Panc1 (cell line): ENCODE results near the gene IKZF3. TPM values are rescaled to one million over a fixed set of nuclear protein-coding genes. Genes with fewer than 3 reads are reported as not detected.
A peak's percentile ranks its signal among the peaks of the same experiment; 100 is the strongest.

Experiments
- ATAC-seq: fragments of 200-7000 bp; cut with Tn5 transposase; 2 replicates; pipeline ENCODE4 v1.9.1; 2020; ENCODE audit warnings: mild to moderate bottlenecking, moderate library complexity
- Bru-seq: library from RNA; stranded (reverse); fragments of 400-500 nt; gene quantifications from one replicate; lab custom pipeline; 2021; lab: Mats Ljungman, UMichigan
- BruChase-seq, 2 experiments: library from RNA; stranded (reverse); fragments of 400-500 nt; gene quantifications; one replicate each; lab custom pipeline; 2021; lab: Mats Ljungman, UMichigan
- BruUV-seq: library from RNA; stranded (reverse); fragments of 400-500 nt; replicated peaks from 2 replicates; lab custom pipeline; 2021; lab: Mats Ljungman, UMichigan
- CTCF ChIA-PET: fragments of 300-600 bp; sonication (Branson Sonifier 250); formaldehyde crosslinking; loops from one replicate; lab custom pipeline; 2022; ENCODE audit warnings: antibody characterized with exemption; lab: Charles Lee
- POLR2A ChIA-PET: fragments of 300-600 bp; sonication (Branson Sonifier 250); formaldehyde crosslinking; loops from one replicate; lab custom pipeline; 2022; ENCODE audit warnings: antibody characterized with exemption; lab: Charles Lee
- DNase-seq: peaks from one replicate; pipeline ENCODE4 v3.0.0-alpha.2; 2010; ENCODE audit warnings: low read depth, low spot score
- H3K27ac ChIP-seq: 2 replicates; pipeline ENCODE4 v1.5.1; 2011; ENCODE audit warnings: mild to moderate bottlenecking, low read length, inconsistent platforms
- H3K27me3 ChIP-seq: fragments of 200-500 bp; sonication (Bioruptor generic); 2 replicates; pipeline ENCODE4 v1.6.0; 2014; ENCODE audit warnings: low read length, inconsistent platforms; ENCODE audit not compliant: control insufficient read depth, insufficient read depth
- H3K36me3 ChIP-seq: fragments of 200-500 bp; sonication (Bioruptor generic); 2 replicates; pipeline ENCODE4 v1.5.1; 2014; ENCODE audit warnings: inconsistent platforms, mild to moderate bottlenecking, low read length, moderate library complexity; ENCODE audit not compliant: control insufficient read depth, insufficient read depth
- H3K4me1 ChIP-seq: 2 replicates; pipeline ENCODE4 v1.5.1; 2011; ENCODE audit warnings: inconsistent platforms, mild to moderate bottlenecking, low read length, moderate library complexity; ENCODE audit not compliant: control insufficient read depth, insufficient read depth
- H3K4me3 ChIP-seq, 2 experiments: 2 replicates each; pipeline ENCODE4 v1.5.1; 2011 to 2012; ENCODE audit warnings: low read depth in 2 of 2, low read length in 2 of 2, mild to moderate bottlenecking in 2 of 2, inconsistent platforms in 1 of 2, moderate library complexity in 1 of 2
- H3K9me3 ChIP-seq: fragments of 200-500 bp; sonication (Bioruptor generic); 2 replicates; pipeline ENCODE4 v1.5.1; 2014; ENCODE audit warnings: low read depth, mild to moderate bottlenecking, inconsistent platforms, low read length, moderate library complexity; ENCODE audit not compliant: control insufficient read depth, insufficient read depth
- CTCF ChIP-seq: fragments of 450-650 bp; IDR thresholded peaks from 2 replicates; pipeline ENCODE4 v1.5.1; 2017; ENCODE audit warnings: mild to moderate bottlenecking
- POLR2AphosphoS5 ChIP-seq: IDR thresholded peaks from 2 replicates; pipeline ENCODE4 v1.6.1; 2012; ENCODE audit warnings: mild to moderate bottlenecking, low read depth, low read length, moderate library complexity
- REST ChIP-seq, 2 experiments: IDR thresholded peaks; 2 replicates each; pipeline ENCODE4 v1.6.1; 2011 to 2012; ENCODE audit warnings: low read depth in 2 of 2, control low read depth in 1 of 2, low read length in 1 of 2, mild to moderate bottlenecking in 1 of 2, moderate library complexity in 1 of 2; ENCODE audit not compliant: insufficient read depth in 1 of 2
- SIN3A ChIP-seq: IDR thresholded peaks from 2 replicates; pipeline ENCODE4 v1.6.1; 2012; ENCODE audit warnings: low read depth, mild to moderate bottlenecking, low read length, moderate library complexity, borderline replicate concordance; ENCODE audit not compliant: insufficient read depth
- TCF7L2 ChIP-seq: IDR thresholded peaks from 2 replicates; pipeline ENCODE4 v1.6.1; 2011; ENCODE audit warnings: mild to moderate bottlenecking, low read depth, low read length, inconsistent platforms
- in situ Hi-C: cut with HindIII; loops from 2 replicates; pipeline ENCODE4 v1.10.0; 2016; ENCODE audit warnings: low sequenced_read_pairs, low pct_unique_long_range_greater_than_20kb
- intact Hi-C: fragments of 100-400 bp; cut with micrococcal nuclease; formaldehyde crosslinking; loops from one replicate; pipeline ENCODE4 v1.10.0; 2022; ENCODE audit not compliant: unreplicated experiment
- long read RNA-seq: library from polyadenylated mRNA; unstranded; transcript quantifications from one replicate; pipeline ENCODE4 v2.0.0, GENCODE V29; 2021; ENCODE audit not compliant: unreplicated experiment
- polyA plus RNA-seq: library from polyadenylated mRNA; unstranded; fragments of >200 nt; gene quantifications from one replicate; pipeline ENCODE4 v1.2.1, GENCODE V29; 2012; ENCODE audit warnings: missing spikeins; ENCODE audit not compliant: insufficient read length
- total RNA-seq: library from RNA; stranded (reverse); gene quantifications from one replicate; pipeline ENCODE4 v1.2.1, GENCODE V29; 2021; ENCODE audit not compliant: unreplicated experiment

Gene IKZF3
- total RNA-seq (0.59 TPM), Bru-seq, nascent RNA (percentile 24 among the genes with signal in this experiment), BruChase-seq, experiment 1, labeled RNA remaining after a 2-hour chase (percentile 20 among the genes with signal in this experiment), BruChase-seq, experiment 2, labeled RNA remaining after a 6-hour chase (percentile 23 among the genes with signal in this experiment)
- 0.15 TPM for polyA plus RNA-seq
- long read RNA-seq, result 0 reads

- DNase-seq (no peak), ATAC-seq (peak; percentile 99)
- intact Hi-C loops, result no loop called here
- no peaks in the 10 kb centered on the region for H3K36me3 ChIP-seq
- in situ Hi-C loops, result no loop called here
- POLR2A ChIA-PET, result no interaction called here
- peaks cover 40% of the 10 kb centered on the region for H3K27me3 ChIP-seq
- no peaks in the 10 kb centered on the region for H3K9me3 ChIP-seq
- TF ChIP-seq REST (IDR thresholded peaks at IDR 0.05; ENCODE audit: insufficient read depth in 1 of 2, low read depth in 2 of 2, low read length in 1 of 2) (no peak), SIN3A (no peak), TCF7L2 (peak; percentile 82), CTCF (peak; percentile 70), POLR2AphosphoS5 (no peak)
- CTCF ChIA-PET, result interaction anchor here (0.6 kb wide), 1 partner anchor 1440 kb away, joined by 4 read pairs; no protein-coding TSS in a partner anchor
- H3K4me1 ChIP-seq, result peaks cover 6% of the 10 kb centered on the region
- H3K27ac ChIP-seq, result no peak within 1 kb of the TSS
- peak within 1 kb of the TSS; percentile 26 to 29 for H3K4me3 ChIP-seq
- no TSS peak for BruUV-seq
These were observed at the start of gene IKZF3 for GRCh38 chr17:39863918-39864746. IKZF3 (minus strand) TSS chr17:39864312; CDS start chr17:39864126, 186 bp downstream.

- no TSS peak for BruUV-seq
- in situ Hi-C loops, result no loop called here
- intact Hi-C loops, result no loop called here
These were observed 44.8 kb upstream of the IKZF3 start for GRCh38 chr17:39908789-39909352.

More at GRCh38 chr17:39908789-39909352, 44.8 kb upstream of the IKZF3 start:
- ChIA-PET CTCF (interaction anchor here (0.6 to 0.7 kb wide), 2 partner anchors 151 to 303 kb away, joined by 6 to 8 read pairs; no protein-coding TSS in a partner anchor), POLR2A (interaction anchor here (0.7 kb wide), 1 partner anchor 230 kb away, joined by 11 read pairs; no protein-coding TSS in a partner anchor)
- TF ChIP-seq POLR2AphosphoS5 (no peak), CTCF (no peak), TCF7L2 (no peak), REST (IDR thresholded peaks at IDR 0.05; ENCODE audit: insufficient read depth in 1 of 2, low read depth in 2 of 2, low read length in 1 of 2) (no peak), SIN3A (no peak)
- DNase-seq, result no peak
- no peaks in the 10 kb centered on the region for H3K9me3 ChIP-seq
- H3K4me3 ChIP-seq, result no peak overlapping the region
- no peak overlapping the region for H3K27ac ChIP-seq
- H3K4me1 ChIP-seq, result no peaks in the 10 kb centered on the region
- no peaks in the 10 kb centered on the region for H3K27me3 ChIP-seq
- ATAC-seq, result no peak
- H3K36me3 ChIP-seq, result no peaks in the 10 kb centered on the region
